ENCODE measurements around the gene MYH8. TPM values are rescaled to one million over a fixed set of nuclear protein-coding genes. Genes with fewer than 3 reads are reported as not detected.

Gene MYH8
- total and polyA plus RNA-seq, 4 donors, result 0.03 TPM; not detected in 3

DNA sequence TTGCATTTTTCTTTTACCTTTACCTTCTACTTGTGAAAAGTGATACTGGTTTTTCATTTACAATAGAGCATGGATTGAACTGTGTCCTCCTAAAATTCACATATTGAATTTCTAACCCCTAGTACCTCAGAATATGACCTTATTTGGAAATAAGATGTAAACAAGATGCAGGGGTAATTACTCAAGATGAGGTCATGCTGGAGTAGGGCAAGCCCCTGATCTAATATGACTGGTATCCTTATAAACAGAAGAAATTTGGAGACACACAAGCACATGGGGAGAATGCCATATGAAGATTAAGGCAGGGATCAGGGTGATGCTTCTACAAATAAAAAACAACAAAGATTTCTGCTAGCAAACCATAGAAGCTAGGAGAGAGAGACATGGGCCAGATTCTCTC, 61.2 kb downstream of the MYH8 start:
- no peaks in the 10 kb centered on the region for H3K4me1 ChIP-seq (ENCODE audit: control insufficient read depth in 5 of 5, insufficient read depth in 5 of 5, low read length in 5 of 5)
- H3K9me3 ChIP-seq (ENCODE audit: control insufficient read depth in 4 of 4, insufficient read depth in 3 of 4, low read length in 3 of 4), result no peaks in the 10 kb centered on the region
- H3K27me3 ChIP-seq (ENCODE audit: control insufficient read depth in 3 of 3, insufficient read depth in 3 of 3, low read length in 2 of 3), result peaks cover 0 to 2% (median 0%) of the 10 kb centered on the region in 3 donors
- DNase-seq (no peak), ATAC-seq (ENCODE audit: insufficient read depth, low FRiP score) (no peak)
- H3K27ac ChIP-seq (ENCODE audit: low read depth in 1 of 2, low read length in 1 of 2), result no peak overlapping the region
- H3K36me3 ChIP-seq (ENCODE audit: control insufficient read depth in 4 of 4, insufficient read depth in 4 of 4, low read length in 4 of 4), result no peaks in the 10 kb centered on the region
- TF ChIP-seq CTCF (IDR thresholded peaks at IDR 0.05; ENCODE audit: control extremely low read depth, extremely low read depth), result no peak
- H3K4me3 ChIP-seq, result no peak overlapping the region
- no peak overlapping the region for H3K9ac ChIP-seq (ENCODE audit: insufficient read depth in 1 of 2, low read length in 2 of 2)

DNA sequence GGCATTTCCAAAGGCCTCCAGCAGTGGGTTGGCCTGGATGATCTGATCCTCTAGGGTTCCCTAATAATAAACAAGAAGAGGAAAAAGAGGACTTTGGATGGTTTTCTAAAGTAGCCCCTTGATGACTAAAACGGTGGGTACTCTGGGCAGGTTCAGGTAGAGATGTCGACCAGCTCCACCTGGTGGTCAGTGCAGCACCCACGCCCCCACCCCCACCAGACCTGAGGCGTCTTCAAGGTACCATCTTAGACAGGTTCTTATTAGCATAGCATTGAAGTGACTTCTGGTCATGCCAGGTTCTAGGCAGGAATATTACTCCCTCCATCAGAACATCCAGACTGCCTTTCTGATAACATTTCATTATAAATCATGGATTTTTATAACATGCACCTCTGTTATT, 64.0 kb downstream of the MYH8 start:
- 5 to 11% methylated on average over 4 of the region's 4 CpGs for WGBS, 2 donors
- peak; percentile 11 for TF ChIP-seq CTCF (IDR thresholded peaks at IDR 0.05; ENCODE audit: control extremely low read depth, extremely low read depth)

DNA sequence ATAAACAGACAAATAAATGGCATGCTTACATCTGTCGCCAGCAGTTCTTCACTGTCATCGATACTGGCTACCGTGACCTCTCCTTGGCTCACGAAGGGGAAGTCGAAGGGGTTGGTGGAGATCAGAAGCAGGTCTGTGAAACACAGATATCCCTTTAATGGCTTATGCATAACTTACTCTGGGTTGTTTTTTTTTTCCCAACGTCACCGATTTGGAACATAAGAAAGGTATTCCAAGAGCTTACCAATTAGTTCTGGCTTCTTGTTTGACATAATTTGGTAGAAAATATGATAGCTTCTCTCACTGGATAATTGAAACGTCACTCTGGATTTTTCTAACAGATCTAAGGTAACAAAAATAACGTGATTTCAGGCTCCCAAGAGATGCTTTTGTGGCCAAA, 67.1 kb downstream of the MYH8 start:
- Histone ChIP-seq H3K9me3 (ENCODE audit: control insufficient read depth in 4 of 4, insufficient read depth in 3 of 4, low read length in 3 of 4) (peaks cover 0 to 2% (median 0%) of the 10 kb centered on the region in 4 donors), H3K27me3 (ENCODE audit: control insufficient read depth in 3 of 3, insufficient read depth in 3 of 3, low read length in 2 of 3) (peaks cover 0 to 3% (median 0%) of the 10 kb centered on the region in 3 donors), H3K36me3 (ENCODE audit: control insufficient read depth in 4 of 4, insufficient read depth in 4 of 4, low read length in 4 of 4) (no peaks in the 10 kb centered on the region), H3K27ac (ENCODE audit: low read depth in 1 of 2, low read length in 1 of 2) (no peak overlapping the region), H3K4me3 (no peak overlapping the region), H3K9ac (ENCODE audit: insufficient read depth in 1 of 2, low read length in 2 of 2) (no peak overlapping the region), H3K4me1 (ENCODE audit: control insufficient read depth in 5 of 5, insufficient read depth in 5 of 5, low read length in 5 of 5) (no peaks in the 10 kb centered on the region)
- ATAC-seq (ENCODE audit: insufficient read depth, low FRiP score), result no peak
- TF ChIP-seq CTCF (IDR thresholded peaks at IDR 0.05; ENCODE audit: control extremely low read depth, extremely low read depth), result no peak
- WGBS, 2 donors, result 75 to 78% methylated on average over 9 of the region's 9 CpGs
- DNase-seq, result no peak

More for the DNA sequence above, 64.0 kb downstream of the MYH8 start:
- no peak overlapping the region for H3K9ac ChIP-seq (ENCODE audit: insufficient read depth in 1 of 2, low read length in 2 of 2)
- no peak overlapping the region for H3K27ac ChIP-seq (ENCODE audit: low read depth in 1 of 2, low read length in 1 of 2)
- peaks cover 0 to 2% (median 0%) of the 10 kb centered on the region in 4 donors for H3K9me3 ChIP-seq (ENCODE audit: control insufficient read depth in 4 of 4, insufficient read depth in 3 of 4, low read length in 3 of 4)
- H3K4me3 ChIP-seq, result no peak overlapping the region
- H3K4me1 ChIP-seq (ENCODE audit: control insufficient read depth in 5 of 5, insufficient read depth in 5 of 5, low read length in 5 of 5), result no peaks in the 10 kb centered on the region
- DNase-seq, result no peak
- H3K27me3 ChIP-seq (ENCODE audit: control insufficient read depth in 3 of 3, insufficient read depth in 3 of 3, low read length in 2 of 3), result no peaks in the 10 kb centered on the region
- no peak for ATAC-seq (ENCODE audit: insufficient read depth, low FRiP score)
- no peaks in the 10 kb centered on the region for H3K36me3 ChIP-seq (ENCODE audit: control insufficient read depth in 4 of 4, insufficient read depth in 4 of 4, low read length in 4 of 4)

GRCh38 chr17:10352893-10353292, 68.9 kb downstream of the MYH8 start:
- H3K4me3 ChIP-seq, result no peak overlapping the region
- H3K9me3 ChIP-seq (ENCODE audit: control insufficient read depth in 4 of 4, insufficient read depth in 3 of 4, low read length in 3 of 4), result peaks cover 0 to 2% (median 0%) of the 10 kb centered on the region in 4 donors
- peaks cover 0 to 3% (median 0%) of the 10 kb centered on the region in 3 donors for H3K27me3 ChIP-seq (ENCODE audit: control insufficient read depth in 3 of 3, insufficient read depth in 3 of 3, low read length in 2 of 3)
- no peaks in the 10 kb centered on the region for H3K4me1 ChIP-seq (ENCODE audit: control insufficient read depth in 5 of 5, insufficient read depth in 5 of 5, low read length in 5 of 5)
- no peak for DNase-seq
- no peak for TF ChIP-seq CTCF (IDR thresholded peaks at IDR 0.05; ENCODE audit: control extremely low read depth, extremely low read depth)
- no peak overlapping the region for H3K27ac ChIP-seq (ENCODE audit: low read depth in 1 of 2, low read length in 1 of 2)
- no peak for ATAC-seq (ENCODE audit: insufficient read depth, low FRiP score)
- no peaks in the 10 kb centered on the region for H3K36me3 ChIP-seq (ENCODE audit: control insufficient read depth in 4 of 4, insufficient read depth in 4 of 4, low read length in 4 of 4)
- no peak overlapping the region for H3K9ac ChIP-seq (ENCODE audit: insufficient read depth in 1 of 2, low read length in 2 of 2)

All from lung (tissue), 12 donors.